ENCODE results near the gene KLK1.

KLK1 gene

DNA sequence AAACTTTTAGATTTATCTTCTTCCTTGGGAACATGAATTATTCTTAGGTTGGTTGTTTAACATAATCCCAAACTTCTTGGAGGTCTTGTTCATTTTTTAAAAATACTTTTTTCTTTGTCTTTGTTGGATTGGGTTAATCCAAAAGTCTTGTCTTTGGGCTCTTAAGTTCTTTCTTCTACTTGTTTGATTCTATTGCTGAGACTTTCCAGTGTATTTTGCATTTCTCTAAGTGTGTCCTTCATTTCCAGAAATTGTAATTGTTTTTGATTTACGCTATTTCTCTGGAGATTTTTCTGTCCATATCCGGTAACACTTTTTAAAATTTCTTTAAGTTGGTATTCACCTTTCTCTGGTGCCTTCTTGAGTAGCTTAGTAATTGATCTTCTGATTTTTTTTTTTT, 19.6 kb upstream of the KLK1 start:
- Mint-ChIP-seq H3K36me3 (ENCODE audit: low read depth) (no peaks in the 10 kb centered on the region), H3K27me3 (peaks cover 18% of the 10 kb centered on the region), H3K4me1 (no peaks in the 10 kb centered on the region), H3K27ac (no peak overlapping the region), H3K9me3 (peaks cover 15% of the 10 kb centered on the region), H3K4me3 (no peak overlapping the region)
- no peak for DNase-seq
- ATAC-seq = no peak

DNA sequence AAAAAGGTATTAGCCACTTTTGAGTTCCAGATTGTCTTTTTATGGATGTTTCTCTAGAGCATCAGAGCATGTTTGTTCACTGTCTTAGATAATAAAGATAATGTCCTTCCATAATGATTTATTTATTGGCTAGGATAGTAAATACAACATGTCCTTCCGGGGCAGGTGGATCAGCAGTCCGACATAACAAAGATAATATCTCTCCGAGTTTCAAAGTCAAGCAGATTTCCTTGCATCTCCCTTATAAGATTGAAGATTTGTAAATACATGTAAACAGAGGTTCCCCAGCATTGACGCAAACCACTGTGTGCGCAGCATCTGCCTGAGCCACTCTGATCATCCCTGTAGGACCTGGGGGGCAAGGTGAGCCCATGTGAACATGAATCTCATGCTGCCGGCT, 18.5 kb upstream of the KLK1 start:
- H3K4me1 Mint-ChIP-seq = peaks cover 1% of the 10 kb centered on the region
- DNase-seq (no peak), ATAC-seq (no peak)
- H3K36me3 Mint-ChIP-seq (ENCODE audit: low read depth) = no peaks in the 10 kb centered on the region
- H3K9me3 Mint-ChIP-seq = peaks cover 15% of the 10 kb centered on the region
- H3K4me3 Mint-ChIP-seq = no peak overlapping the region
- peaks cover 25% of the 10 kb centered on the region for H3K27me3 Mint-ChIP-seq
- H3K27ac Mint-ChIP-seq = no peak overlapping the region

DNA sequence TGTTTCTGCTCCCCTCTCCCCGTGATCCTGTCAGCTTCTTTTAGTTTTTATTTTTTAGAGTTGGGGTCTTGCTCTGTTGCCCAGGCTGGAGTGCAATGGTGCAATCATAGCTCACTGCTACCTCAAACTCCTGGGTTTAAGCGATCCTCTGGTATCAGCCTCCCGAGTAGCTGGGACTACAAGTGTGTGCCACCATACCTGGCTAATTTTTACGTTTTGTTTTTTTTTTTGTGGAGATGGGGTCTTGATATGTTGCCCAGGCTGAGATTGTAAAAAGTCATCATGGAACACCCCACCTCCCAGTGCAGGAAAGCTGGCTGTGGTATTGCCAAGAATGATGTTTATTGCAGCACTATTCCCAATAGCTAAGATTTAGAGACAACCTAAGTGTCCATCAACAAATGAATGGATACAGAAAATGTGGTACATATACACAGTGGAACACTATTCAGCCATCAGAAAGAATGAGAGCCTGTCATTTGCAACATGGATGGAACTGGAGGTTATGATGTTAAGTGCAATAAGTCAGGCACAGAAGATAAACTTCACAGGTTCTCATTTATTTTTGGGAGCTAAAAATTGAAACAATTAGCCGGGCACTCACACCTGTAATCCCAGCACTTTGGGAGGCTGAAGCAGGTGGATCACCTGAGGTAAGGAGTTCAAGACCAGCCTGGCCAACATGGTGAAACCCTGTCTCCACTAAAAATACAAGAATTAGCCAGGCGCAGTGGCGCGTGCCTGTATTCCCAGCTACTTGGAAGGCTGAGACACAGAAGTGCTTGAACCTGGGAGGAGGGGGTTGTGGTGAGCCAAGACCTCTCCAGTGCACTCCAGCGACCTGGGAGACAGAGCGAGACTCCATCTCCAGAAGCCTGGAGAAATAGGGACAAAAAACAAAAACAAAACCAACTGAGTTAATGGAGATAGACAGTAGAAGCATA, 16.4 kb upstream of the KLK1 start:
- Mint-ChIP-seq H3K27ac (no peak overlapping the region), H3K9me3 (peaks cover 15% of the 10 kb centered on the region), H3K27me3 (peaks cover 36% of the 10 kb centered on the region), H3K36me3 (ENCODE audit: low read depth) (no peaks in the 10 kb centered on the region), H3K4me1 (peaks cover 9% of the 10 kb centered on the region), H3K4me3 (no peak overlapping the region)
- ATAC-seq (no peak), DNase-seq (no peak)

DNA sequence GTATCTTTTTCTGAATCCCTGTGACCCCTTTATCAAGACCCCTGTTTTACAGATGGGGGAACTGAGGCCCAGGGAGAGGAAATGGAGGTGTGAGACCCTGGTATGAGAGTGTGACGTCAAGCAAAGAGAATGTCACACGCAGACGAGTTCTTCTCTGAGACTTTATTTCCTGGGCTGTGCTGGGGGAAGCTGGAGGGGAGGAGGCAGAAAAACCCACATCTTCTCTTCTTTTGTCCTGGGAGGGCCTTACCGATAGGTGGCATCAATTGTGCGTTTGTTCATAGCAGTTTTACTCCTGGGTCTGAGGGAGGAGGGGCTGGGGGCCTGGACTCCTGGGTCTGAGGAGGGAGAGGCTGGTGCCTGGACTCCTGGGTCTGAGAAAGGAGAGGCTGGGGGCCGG, 14.7 kb upstream of the KLK1 start:
- DNase-seq (no peak), ATAC-seq (no peak)
- Mint-ChIP-seq H3K27me3 (peaks cover 36% of the 10 kb centered on the region), H3K4me3 (no peak overlapping the region), H3K4me1 (peaks cover 9% of the 10 kb centered on the region), H3K9me3 (peaks cover 10% of the 10 kb centered on the region), H3K36me3 (ENCODE audit: low read depth) (no peaks in the 10 kb centered on the region), H3K27ac (no peak overlapping the region)

DNA sequence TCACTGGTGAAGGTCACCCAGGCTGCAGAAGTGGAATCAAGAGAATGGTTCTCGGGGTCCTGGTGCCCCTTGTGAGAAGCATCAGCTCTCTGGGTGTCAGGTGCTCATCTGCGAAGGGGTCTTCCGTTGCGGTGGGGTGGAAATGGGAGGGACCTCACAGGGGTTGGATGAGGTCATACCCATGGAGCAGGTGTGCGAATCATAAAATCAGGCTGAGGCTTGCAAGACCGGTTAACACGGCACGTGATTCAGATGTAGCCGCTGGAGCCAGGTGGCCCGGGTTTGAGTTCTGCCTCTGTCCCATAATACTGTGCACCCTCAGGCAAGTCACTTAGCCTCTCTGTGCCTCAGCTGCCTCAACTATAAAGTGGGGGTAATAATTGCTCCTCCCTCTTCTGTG, 13.7 kb upstream of the KLK1 start:
- ATAC-seq (no peak), DNase-seq (no peak)
- Mint-ChIP-seq H3K36me3 (ENCODE audit: low read depth) (no peaks in the 10 kb centered on the region), H3K4me1 (peaks cover 9% of the 10 kb centered on the region), H3K27me3 (peaks cover 42% of the 10 kb centered on the region), H3K4me3 (no peak overlapping the region), H3K27ac (no peak overlapping the region), H3K9me3 (peaks cover 4% of the 10 kb centered on the region)

DNA sequence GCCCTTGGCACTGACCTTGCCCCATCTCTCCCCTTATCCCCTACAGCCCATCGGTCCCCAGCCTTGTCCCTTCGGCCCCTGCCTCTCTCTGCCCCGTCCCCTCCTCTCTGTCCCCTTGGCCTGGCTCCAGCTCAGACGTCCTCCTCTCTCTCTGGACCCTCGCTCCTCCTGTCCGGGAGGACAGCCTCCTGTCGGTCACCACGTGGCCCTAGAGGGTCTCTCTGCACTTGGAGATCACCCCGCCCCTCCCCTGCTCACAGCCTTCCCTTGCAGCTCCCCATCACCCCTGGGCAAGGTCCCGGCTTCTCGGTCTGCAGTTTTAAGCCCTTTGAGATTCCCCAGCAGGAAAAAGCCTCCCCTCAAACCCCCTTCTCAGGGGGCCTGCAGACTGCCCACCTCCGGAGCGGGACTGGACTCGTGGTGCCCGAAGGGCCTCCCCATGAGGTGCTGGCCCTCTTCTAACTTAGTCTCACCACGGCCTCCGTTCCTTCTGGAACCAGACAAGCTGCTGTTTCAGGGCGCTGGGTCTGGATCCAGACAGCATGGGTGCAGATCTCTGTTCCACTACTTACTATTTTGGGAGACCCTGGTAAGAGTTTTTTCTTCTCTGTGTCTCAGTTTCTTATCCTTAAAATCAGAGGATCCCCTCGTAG, 13.1 kb upstream of the KLK1 start:
- DNase-seq (no peak), ATAC-seq (no peak)
- peaks cover 44% of the 10 kb centered on the region for H3K27me3 Mint-ChIP-seq
- H3K36me3 Mint-ChIP-seq (ENCODE audit: low read depth) = no peaks in the 10 kb centered on the region
- no peaks in the 10 kb centered on the region for H3K9me3 Mint-ChIP-seq
- H3K27ac Mint-ChIP-seq = no peak overlapping the region
- peaks cover 9% of the 10 kb centered on the region for H3K4me1 Mint-ChIP-seq
- H3K4me3 Mint-ChIP-seq = peak overlapping the region; percentile 70

DNA sequence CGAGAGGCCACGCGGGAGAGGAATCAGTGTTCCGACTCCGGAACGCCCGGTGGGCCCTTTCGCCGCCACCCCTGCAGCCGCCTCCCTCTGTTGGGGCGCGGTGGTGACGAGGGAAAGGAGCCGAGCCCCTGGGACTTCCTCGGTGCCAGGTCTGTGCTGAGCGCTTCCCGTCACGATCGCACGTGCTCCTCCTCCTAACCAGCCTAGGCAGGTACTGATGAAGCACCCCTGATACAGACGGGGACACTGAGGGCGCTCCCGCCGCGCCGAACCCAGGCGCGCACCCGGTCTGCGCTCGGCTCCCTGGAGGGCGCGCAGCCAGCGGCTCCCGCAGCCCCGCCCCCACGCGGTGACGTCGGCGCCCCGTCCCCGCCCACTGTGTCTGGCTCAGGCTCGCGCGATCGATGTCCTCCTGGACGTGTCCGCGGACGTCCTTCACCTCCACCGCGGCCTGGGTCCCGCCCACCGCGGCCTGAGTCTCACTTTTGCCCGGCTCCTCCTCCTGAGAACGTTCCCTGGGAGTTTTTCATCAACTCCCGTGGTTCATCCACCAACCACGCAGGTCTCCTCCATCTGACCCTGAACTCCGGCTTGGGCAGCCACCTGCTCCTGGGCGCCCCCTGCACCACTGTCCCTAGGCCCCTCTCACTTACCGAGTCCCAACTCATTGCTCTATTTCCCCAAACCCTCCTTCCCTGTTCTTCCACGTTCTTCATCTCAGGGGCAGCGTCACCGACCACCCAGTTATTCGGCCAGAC, 12.4 kb upstream of the KLK1 start:
- peak overlapping the region; percentile 43 for H3K27ac Mint-ChIP-seq
- ATAC-seq (peak; percentile 80), DNase-seq (peak; percentile 82)
- no peaks in the 10 kb centered on the region for H3K36me3 Mint-ChIP-seq (ENCODE audit: low read depth)
- peak overlapping the region; percentile 70 for H3K4me3 Mint-ChIP-seq
- H3K4me1 Mint-ChIP-seq = peaks cover 9% of the 10 kb centered on the region
- H3K27me3 Mint-ChIP-seq = peaks cover 50% of the 10 kb centered on the region
- H3K9me3 Mint-ChIP-seq = no peaks in the 10 kb centered on the region

DNA sequence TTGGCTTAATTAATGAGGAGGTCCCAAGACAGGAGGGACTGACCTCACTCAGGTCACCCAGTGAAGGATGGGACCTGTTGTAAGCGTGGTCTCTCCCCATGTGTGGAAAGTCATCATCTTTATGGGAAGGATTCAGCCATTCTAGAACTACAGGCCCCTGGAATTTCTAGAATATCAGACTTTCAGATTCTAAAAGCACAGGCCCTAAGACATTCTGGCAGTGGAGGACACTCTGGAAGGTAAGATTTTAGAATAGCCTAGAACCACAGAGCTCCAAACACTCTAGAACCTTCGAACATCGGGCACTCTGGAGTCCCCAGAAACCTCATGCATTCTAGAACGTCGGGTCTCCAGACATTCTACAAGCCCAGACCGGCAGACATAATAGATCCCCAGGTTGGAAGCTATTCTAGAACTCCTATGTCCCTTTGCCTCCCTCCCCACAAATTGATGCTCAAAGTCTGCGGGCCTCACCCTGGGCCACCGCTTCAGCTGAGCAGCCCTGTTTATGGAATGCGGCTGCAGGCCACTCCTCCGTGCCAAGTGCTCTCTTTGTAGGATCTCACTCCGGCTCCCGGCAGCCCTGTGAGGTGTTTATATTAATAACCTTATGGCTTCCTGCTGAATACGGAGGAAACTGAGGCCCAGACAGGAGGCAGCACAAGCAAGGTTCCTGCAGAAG, 11.7 kb upstream of the KLK1 start:
- Mint-ChIP-seq H3K4me3 (peak overlapping the region; percentile 70), H3K9me3 (no peaks in the 10 kb centered on the region), H3K27ac (no peak overlapping the region), H3K36me3 (ENCODE audit: low read depth) (no peaks in the 10 kb centered on the region), H3K4me1 (peaks cover 9% of the 10 kb centered on the region), H3K27me3 (peaks cover 51% of the 10 kb centered on the region)
- DNase-seq (no peak), ATAC-seq (no peak)

DNA sequence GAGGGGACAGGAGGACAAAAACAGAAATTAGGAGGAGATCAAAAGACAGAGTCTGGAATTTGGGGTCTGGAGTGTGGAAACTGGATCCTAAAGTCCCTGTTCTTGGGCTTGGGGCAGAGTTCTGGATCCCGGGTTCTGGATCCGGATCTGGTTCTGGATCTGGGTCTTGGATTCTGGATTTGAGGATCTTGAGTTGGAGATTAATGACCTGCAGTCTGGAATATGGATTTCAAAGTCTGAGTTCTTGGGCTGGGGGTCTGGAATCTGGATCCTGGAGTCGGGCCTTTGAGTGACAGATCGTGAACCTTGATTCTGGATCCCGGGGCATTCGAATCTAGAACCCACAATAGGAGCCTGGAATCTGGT, 10.2 kb upstream of the KLK1 start:
- no peak overlapping the region for H3K27ac Mint-ChIP-seq
- H3K27me3 Mint-ChIP-seq = peaks cover 51% of the 10 kb centered on the region

DNA sequence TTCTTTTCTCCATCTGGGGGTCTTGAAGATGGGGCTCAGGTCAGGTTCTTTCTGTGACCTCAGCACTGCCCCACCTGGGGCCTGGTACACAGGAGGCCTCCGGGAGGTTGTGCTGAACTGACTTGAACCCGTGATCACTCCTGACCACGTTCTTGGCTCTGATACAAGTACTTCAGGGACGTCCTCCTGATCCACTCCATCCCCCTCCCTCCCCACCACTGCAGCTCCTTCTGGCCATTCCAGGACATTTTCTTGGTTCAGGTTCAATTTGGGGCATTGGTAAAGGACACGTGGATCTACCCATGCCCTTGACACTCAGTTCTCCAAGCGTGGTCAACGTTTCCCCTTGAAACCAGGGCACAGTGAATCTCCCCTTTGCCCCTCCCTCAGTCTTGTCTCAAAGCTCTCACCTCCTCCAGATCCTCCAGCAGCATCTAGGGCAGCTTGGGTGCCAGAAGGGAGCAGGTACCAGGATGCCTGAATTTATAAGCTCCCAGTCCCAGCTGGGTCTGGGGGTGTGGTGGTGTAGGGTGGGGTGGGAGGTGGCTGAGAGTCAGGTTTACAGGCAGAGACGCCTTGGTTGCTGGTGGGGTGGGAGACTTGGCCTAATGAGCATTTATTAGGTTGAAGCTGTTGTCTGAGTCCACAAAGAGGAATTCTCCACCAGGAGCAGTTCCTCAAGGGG, 9.7 kb upstream of the KLK1 start, which contains the start of gene KLK15:
Gene KLK15, minus strand, starts transcription at position 458 of the 685 bp plus-strand sequence. CDS start 2,082 bp downstream, outside the sequence.
- Mint-ChIP-seq H3K9me3 (no peaks in the 10 kb centered on the region), H3K4me3 (no peak within 1 kb of the TSS), H3K36me3 (ENCODE audit: low read depth) (no peaks in the 10 kb centered on the region), H3K27me3 (peaks cover 49% of the 10 kb centered on the region), H3K27ac (no peak within 1 kb of the TSS), H3K4me1 (peaks cover 9% of the 10 kb centered on the region)
- ATAC-seq (no peak), DNase-seq (no peak)

More for the DNA sequence above, 10.2 kb upstream of the KLK1 start:
- H3K4me1 Mint-ChIP-seq = peaks cover 9% of the 10 kb centered on the region
- H3K4me3 Mint-ChIP-seq = no peak overlapping the region
- no peaks in the 10 kb centered on the region for H3K9me3 Mint-ChIP-seq
- no peak for DNase-seq
- ATAC-seq = no peak
- H3K36me3 Mint-ChIP-seq (ENCODE audit: low read depth) = no peaks in the 10 kb centered on the region

DNA sequence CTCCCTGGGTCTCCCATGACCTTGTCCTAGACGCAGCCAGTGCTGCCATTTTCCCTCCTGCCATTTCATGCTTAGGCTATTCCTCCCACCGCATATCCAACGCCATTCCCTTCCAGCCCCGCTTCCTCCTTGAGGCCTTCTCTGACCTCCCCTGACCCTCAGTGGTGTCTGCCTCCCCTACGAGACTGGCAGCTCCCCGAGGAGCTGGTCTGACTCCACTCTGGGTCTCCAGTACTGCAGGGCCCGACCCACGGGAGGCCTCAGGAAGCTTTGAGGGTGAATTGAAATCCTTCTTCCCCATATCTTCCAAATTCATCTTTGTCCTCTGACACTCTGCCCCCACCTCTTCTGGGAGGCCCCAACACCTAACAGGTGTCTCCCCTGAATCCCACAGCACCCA, 9.1 kb upstream of the KLK1 start:
- H3K27ac Mint-ChIP-seq = no peak overlapping the region
- ATAC-seq = no peak
- H3K27me3 Mint-ChIP-seq = peaks cover 47% of the 10 kb centered on the region
- H3K9me3 Mint-ChIP-seq = no peaks in the 10 kb centered on the region
- DNase-seq = no peak
- H3K36me3 Mint-ChIP-seq (ENCODE audit: low read depth) = no peaks in the 10 kb centered on the region
- peaks cover 9% of the 10 kb centered on the region for H3K4me1 Mint-ChIP-seq
- H3K4me3 Mint-ChIP-seq = no peak overlapping the region

DNA sequence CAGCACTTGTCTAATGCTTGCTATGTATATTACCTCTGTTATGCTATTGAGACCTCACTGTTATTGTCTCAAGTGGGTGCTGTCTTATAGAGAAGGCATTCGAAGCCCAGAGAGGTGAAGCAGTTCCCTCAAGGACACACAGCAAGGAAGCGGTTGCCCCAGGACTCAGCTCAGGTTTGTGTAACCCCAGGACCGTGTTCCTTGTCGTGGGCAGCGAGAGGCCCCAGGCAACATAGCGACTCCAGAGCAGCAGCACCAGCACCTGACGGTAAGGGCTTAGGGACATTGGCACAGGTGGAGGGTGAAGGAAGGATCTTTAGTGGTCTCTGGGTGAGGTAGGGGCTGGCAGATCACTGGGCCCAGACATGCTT, 7.4 kb upstream of the KLK1 start:
- H3K4me3 Mint-ChIP-seq = no peak overlapping the region
- H3K9me3 Mint-ChIP-seq = no peaks in the 10 kb centered on the region
- no peak overlapping the region for H3K27ac Mint-ChIP-seq
- no peaks in the 10 kb centered on the region for H3K36me3 Mint-ChIP-seq (ENCODE audit: low read depth)
- H3K27me3 Mint-ChIP-seq = peaks cover 42% of the 10 kb centered on the region
- DNase-seq (no peak), ATAC-seq (no peak)
- H3K4me1 Mint-ChIP-seq = peaks cover 5% of the 10 kb centered on the region

DNA sequence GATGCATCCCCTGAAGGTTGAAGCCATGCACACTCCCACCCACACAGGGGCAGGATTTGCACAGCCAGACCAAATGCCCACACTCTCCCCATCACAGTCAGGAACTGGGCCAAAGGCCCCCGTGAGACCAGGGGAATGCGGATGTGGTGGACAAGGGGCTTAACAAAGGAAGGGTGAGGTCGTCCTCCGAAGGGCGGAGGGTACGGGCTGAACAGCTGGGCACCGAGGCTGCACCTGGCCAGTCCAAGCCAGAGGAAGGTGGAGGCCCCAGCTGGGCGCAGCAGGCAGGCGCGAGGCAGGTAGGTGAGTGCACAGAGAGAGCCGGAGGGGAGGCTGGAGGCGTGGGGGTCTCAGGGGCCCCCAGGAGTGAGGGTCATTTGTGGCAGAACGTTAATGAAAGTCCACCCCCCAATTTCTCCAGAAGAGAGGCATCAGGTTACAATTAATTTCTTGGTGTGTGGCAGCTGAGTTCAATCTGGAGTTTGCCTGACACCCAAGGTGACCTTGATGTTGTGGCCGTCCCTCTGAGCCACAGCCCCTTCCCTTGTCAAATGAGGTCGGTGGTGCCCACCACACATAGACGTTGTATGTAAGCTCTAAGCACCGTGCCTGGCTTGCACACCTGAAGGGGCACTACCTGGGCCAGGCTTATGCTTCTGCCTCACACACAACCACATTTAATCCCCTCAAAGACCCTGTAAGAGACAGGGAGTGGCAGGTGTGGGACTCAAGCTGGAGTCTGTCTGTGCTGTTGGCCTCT, 6.9 kb upstream of the KLK1 start:
- no peak for DNase-seq
- ATAC-seq = no peak
- no peak overlapping the region for H3K4me3 Mint-ChIP-seq
- peaks cover 41% of the 10 kb centered on the region for H3K27me3 Mint-ChIP-seq
- no peak overlapping the region for H3K27ac Mint-ChIP-seq
- H3K9me3 Mint-ChIP-seq = no peaks in the 10 kb centered on the region
- peaks cover 3% of the 10 kb centered on the region for H3K4me1 Mint-ChIP-seq
- H3K36me3 Mint-ChIP-seq (ENCODE audit: low read depth) = no peaks in the 10 kb centered on the region
